Ishikawa (cell line): ENCODE measurements around the gene GRIN2A.

Experiments used
- CEBPB ChIP-seq: IDR thresholded peaks from 2 replicates; pipeline ENCODE4 v1.6.1; 2012
- CREB1 ChIP-seq: IDR thresholded peaks from 2 replicates; pipeline ENCODE4 v1.6.1; 2012; ENCODE audit warnings: low read depth
- EGR1 ChIP-seq: IDR thresholded peaks from 2 replicates; pipeline ENCODE4 v1.6.1; 2012
- EP300 ChIP-seq: IDR thresholded peaks from 2 replicates; pipeline ENCODE4 v1.6.1; 2012; ENCODE audit warnings: borderline replicate concordance
- FOXM1 ChIP-seq: IDR thresholded peaks from 2 replicates; pipeline ENCODE4 v1.6.1; 2012; ENCODE audit warnings: low read depth, borderline replicate concordance
- NFIC ChIP-seq: IDR thresholded peaks from 2 replicates; pipeline ENCODE4 v1.6.1; 2012
- RAD21 ChIP-seq: IDR thresholded peaks from 2 replicates; pipeline ENCODE4 v1.6.1; 2012; ENCODE audit warnings: low read depth
- TAF1 ChIP-seq: IDR thresholded peaks from 2 replicates; pipeline ENCODE4 v1.6.1; 2012; ENCODE audit warnings: low read depth, mild to moderate bottlenecking
- TCF12 ChIP-seq: IDR thresholded peaks from 2 replicates; pipeline ENCODE4 v1.6.1; 2012; ENCODE audit warnings: low read depth
- TEAD4 ChIP-seq: IDR thresholded peaks from 2 replicates; pipeline ENCODE4 v1.6.1; 2012
- USF1 ChIP-seq: IDR thresholded peaks from 2 replicates; pipeline ENCODE4 v1.6.1; 2012
- YY1 ChIP-seq: IDR thresholded peaks from 2 replicates; pipeline ENCODE4 v1.6.1; 2012; ENCODE audit warnings: low read depth
- ZBTB7A ChIP-seq: IDR thresholded peaks from 2 replicates; pipeline ENCODE4 v1.6.1; 2012; ENCODE audit warnings: low read depth
- TF ChIP-seq, protein P1 (sequence below): IDR thresholded peaks from 2 replicates; pipeline ENCODE4 v1.6.1; 2012; ENCODE audit warnings: low read depth, mild to moderate bottlenecking
- TF ChIP-seq, protein P2 (sequence below): IDR thresholded peaks from 2 replicates; pipeline ENCODE4 v1.6.1; 2012

GRIN2A gene

GRCh38 chr16:9802160-9802559 lies 380.1 kb downstream of the GRIN2A start:
- TF ChIP-seq, protein P1, sequence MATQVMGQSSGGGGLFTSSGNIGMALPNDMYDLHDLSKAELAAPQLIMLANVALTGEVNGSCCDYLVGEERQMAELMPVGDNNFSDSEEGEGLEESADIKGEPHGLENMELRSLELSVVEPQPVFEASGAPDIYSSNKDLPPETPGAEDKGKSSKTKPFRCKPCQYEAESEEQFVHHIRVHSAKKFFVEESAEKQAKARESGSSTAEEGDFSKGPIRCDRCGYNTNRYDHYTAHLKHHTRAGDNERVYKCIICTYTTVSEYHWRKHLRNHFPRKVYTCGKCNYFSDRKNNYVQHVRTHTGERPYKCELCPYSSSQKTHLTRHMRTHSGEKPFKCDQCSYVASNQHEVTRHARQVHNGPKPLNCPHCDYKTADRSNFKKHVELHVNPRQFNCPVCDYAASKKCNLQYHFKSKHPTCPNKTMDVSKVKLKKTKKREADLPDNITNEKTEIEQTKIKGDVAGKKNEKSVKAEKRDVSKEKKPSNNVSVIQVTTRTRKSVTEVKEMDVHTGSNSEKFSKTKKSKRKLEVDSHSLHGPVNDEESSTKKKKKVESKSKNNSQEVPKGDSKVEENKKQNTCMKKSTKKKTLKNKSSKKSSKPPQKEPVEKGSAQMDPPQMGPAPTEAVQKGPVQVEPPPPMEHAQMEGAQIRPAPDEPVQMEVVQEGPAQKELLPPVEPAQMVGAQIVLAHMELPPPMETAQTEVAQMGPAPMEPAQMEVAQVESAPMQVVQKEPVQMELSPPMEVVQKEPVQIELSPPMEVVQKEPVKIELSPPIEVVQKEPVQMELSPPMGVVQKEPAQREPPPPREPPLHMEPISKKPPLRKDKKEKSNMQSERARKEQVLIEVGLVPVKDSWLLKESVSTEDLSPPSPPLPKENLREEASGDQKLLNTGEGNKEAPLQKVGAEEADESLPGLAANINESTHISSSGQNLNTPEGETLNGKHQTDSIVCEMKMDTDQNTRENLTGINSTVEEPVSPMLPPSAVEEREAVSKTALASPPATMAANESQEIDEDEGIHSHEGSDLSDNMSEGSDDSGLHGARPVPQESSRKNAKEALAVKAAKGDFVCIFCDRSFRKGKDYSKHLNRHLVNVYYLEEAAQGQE, result no peak
- TF ChIP-seq CEBPB, result no peak
- TF ChIP-seq, protein P2, sequence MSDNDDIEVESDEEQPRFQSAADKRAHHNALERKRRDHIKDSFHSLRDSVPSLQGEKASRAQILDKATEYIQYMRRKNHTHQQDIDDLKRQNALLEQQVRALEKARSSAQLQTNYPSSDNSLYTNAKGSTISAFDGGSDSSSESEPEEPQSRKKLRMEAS, result no peak
- TF ChIP-seq TAF1, result no peak
- no peak for TF ChIP-seq TCF12
- no peak for TF ChIP-seq NFIC
- TF ChIP-seq EP300, result no peak
- no peak for TF ChIP-seq FOXM1
- TF ChIP-seq USF1, result no peak
- TF ChIP-seq CREB1, result no peak

- TF ChIP-seq, protein P1, result no peak
- TF ChIP-seq CREB1 (no peak), NFIC (no peak), ZBTB7A (no peak), FOXM1 (no peak), YY1 (no peak), TEAD4 (no peak), USF1 (no peak), TAF1 (no peak), RAD21 (no peak), EGR1 (no peak), CEBPB (no peak)
- TF ChIP-seq, protein P2, result no peak
Observed at GRCh38 chr16:9801651-9802050, 380.6 kb downstream of the GRIN2A start.

DNA sequence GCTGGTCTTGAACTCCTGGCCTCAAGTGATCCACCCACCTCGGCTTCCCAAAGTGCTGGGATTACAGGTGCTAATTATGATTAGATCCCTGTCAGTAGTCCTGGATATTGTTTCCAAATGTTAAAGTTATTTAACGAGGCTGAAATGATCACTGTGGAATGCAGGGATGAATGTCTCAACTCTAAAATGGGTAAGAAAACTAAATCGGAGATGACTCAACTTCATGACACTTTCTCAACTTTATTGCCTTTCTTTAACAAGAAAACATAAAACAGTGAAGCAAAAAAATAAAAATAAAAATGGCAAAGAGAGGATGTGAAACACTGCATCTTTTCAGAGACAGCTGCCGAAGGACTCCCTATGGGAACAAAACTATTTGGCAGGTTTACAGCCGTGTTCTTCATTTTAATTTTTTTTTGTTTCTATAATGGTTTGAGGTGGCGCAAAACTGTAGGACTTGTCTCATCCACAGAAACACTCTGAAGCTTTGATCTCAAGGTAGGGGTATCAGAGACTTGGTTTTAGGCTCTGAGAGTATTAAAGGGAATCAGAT lies 382.0 kb downstream of the GRIN2A start:
- no peak for TF ChIP-seq TAF1
- TF ChIP-seq, protein P1, result no peak
- no peak for TF ChIP-seq CREB1
- no peak for TF ChIP-seq CEBPB
- TF ChIP-seq ZBTB7A, result no peak
- no peak for TF ChIP-seq TEAD4
- no peak for TF ChIP-seq RAD21
- no peak for TF ChIP-seq EP300
- TF ChIP-seq, protein P2, result no peak
- no peak for TF ChIP-seq YY1
- TF ChIP-seq FOXM1, result no peak
- TF ChIP-seq USF1, result no peak
- no peak for TF ChIP-seq NFIC
- no peak for TF ChIP-seq TCF12
- TF ChIP-seq EGR1, result no peak
